MCF 10A (cell line): ENCODE measurements around the gene DGKI. TPM values are rescaled to one million over a fixed set of nuclear protein-coding genes. Genes with fewer than 3 reads are reported as not detected.

Experiments
- BruUV-seq: library from RNA; stranded (reverse); fragments of 400-500 nt; replicated peaks from 2 replicates; lab custom pipeline; 2021; lab: Mats Ljungman, UMichigan
- CTCF ChIA-PET: fragments of 300-600 bp; sonication (Branson Sonifier 250); formaldehyde crosslinking; extraction: SDS; loops from one replicate; lab custom pipeline; 2021; ENCODE audit warnings: antibody characterized with exemption, inconsistent platforms; lab: Yijun Ruan, JAX
- POLR2A ChIA-PET: fragments of 300-600, 350-650 bp; sonication (Branson Sonifier 250); formaldehyde crosslinking; extraction: SDS; loops from one replicate; lab custom pipeline; 2020; ENCODE audit warnings: antibody characterized with exemption, inconsistent platforms; lab: Yijun Ruan, JAX
- DNase-seq: peaks from one replicate; pipeline ENCODE4 v3.0.0-alpha.2; 2018; ENCODE audit not compliant: unreplicated experiment
- H3K27ac Mint-ChIP-seq: one replicate; pipeline ENCODE4 v1.8.0; 2022; ENCODE audit warnings: mild to moderate bottlenecking, low read depth, mixed read lengths; ENCODE audit not compliant: unreplicated experiment
- H3K27me3 Mint-ChIP-seq: one replicate; pipeline ENCODE4 v1.8.0; 2022; ENCODE audit warnings: mixed read lengths; ENCODE audit not compliant: insufficient read depth, unreplicated experiment
- H3K36me3 Mint-ChIP-seq: one replicate; pipeline ENCODE4 v1.8.0; 2022; ENCODE audit warnings: mild to moderate bottlenecking, moderate library complexity, mixed read lengths; ENCODE audit not compliant: insufficient read depth, unreplicated experiment
- H3K4me1 Mint-ChIP-seq: one replicate; pipeline ENCODE4 v1.8.0; 2022; ENCODE audit warnings: mixed read lengths; ENCODE audit not compliant: insufficient read depth, unreplicated experiment
- H3K4me3 Mint-ChIP-seq: one replicate; pipeline ENCODE4 v1.8.0; 2022; ENCODE audit warnings: mild to moderate bottlenecking, moderate library complexity, mixed read lengths; ENCODE audit not compliant: unreplicated experiment
- H3K9me3 Mint-ChIP-seq: one replicate; pipeline ENCODE4 v1.8.0; 2022; ENCODE audit warnings: mixed read lengths; ENCODE audit not compliant: unreplicated experiment
- intact Hi-C: fragments of 100-400 bp; cut with micrococcal nuclease; formaldehyde crosslinking; loops from 2 replicates; pipeline ENCODE4 v1.14.1; 2022
- total RNA-seq: library from RNA; stranded (reverse); gene quantifications from 2 replicates; pipeline ENCODE4 v1.2.3, GENCODE V29; 2022
- TF ChIP-seq, protein P1 (sequence below): fragments of 200-600 bp; IDR thresholded peaks from one replicate; pipeline ENCODE4 v1.8.0; 2022; ENCODE audit warnings: antibody characterized with exemption, mild to moderate bottlenecking; ENCODE audit not compliant: unreplicated experiment

Gene DGKI
- total RNA-seq, 1 experiment from 2014 or later = 1.4 TPM

DNA sequence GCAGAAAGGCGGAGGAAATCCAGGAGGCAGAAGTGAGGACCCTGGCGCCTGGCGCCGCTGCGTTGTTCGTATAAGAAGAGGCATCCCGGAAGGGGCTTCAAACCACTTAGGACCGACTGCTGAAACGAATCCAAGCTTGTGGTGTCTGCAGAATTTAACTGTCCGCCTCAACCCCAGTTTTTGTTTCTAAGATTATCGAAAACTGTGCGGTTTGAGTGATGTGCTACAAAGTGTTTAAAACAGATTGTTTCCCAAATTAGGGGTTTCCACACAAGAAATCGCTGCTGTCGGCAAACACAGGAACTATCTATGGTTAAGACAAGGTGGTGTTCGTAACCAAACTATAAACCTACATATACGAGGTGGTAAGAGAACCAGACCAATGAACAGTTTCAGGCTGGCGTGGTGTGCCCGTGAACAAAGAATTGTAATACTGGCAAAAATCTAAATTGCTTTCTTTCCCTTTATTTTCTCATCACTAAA is 835 bp upstream of the DGKI start:
- no peak for DNase-seq
- Mint-ChIP-seq H3K9me3 (no peaks in the 10 kb centered on the region), H3K27ac (no peak overlapping the region), H3K36me3 (no peaks in the 10 kb centered on the region), H3K27me3 (no peaks in the 10 kb centered on the region), H3K4me3 (no peak overlapping the region), H3K4me1 (no peaks in the 10 kb centered on the region)
- ChIA-PET CTCF (interaction anchor here (0.7 kb wide), 1 partner anchor 56 kb away, joined by 3 read pairs; no protein-coding TSS in a partner anchor), POLR2A (no interaction called here)
- intact Hi-C loops = no loop called here
- TF ChIP-seq, protein P1, sequence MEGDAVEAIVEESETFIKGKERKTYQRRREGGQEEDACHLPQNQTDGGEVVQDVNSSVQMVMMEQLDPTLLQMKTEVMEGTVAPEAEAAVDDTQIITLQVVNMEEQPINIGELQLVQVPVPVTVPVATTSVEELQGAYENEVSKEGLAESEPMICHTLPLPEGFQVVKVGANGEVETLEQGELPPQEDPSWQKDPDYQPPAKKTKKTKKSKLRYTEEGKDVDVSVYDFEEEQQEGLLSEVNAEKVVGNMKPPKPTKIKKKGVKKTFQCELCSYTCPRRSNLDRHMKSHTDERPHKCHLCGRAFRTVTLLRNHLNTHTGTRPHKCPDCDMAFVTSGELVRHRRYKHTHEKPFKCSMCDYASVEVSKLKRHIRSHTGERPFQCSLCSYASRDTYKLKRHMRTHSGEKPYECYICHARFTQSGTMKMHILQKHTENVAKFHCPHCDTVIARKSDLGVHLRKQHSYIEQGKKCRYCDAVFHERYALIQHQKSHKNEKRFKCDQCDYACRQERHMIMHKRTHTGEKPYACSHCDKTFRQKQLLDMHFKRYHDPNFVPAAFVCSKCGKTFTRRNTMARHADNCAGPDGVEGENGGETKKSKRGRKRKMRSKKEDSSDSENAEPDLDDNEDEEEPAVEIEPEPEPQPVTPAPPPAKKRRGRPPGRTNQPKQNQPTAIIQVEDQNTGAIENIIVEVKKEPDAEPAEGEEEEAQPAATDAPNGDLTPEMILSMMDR = no peak
- no TSS peak for BruUV-seq

DNA sequence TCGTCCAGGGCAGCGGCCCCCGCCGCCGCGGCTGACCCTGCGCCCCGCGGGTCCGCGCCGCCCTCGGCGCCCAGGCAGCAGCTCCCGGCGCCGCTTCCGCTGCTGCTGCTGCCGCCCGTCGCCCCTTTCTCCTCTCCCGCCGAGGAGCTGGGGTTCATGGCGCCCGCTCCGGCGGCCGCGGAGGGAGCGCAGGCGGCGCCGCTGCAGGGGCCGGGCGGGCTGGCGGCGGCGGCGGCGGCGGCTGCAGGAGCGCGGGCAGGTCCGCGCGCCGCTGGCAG is 286 bp downstream of the DGKI start:
- ChIA-PET POLR2A (no interaction called here), CTCF (no interaction called here)
- no peaks in the 10 kb centered on the region for H3K27me3 Mint-ChIP-seq
- no TSS peak for BruUV-seq
- TF ChIP-seq, protein P1 = no peak
- intact Hi-C loops = no loop called here
- H3K4me1 Mint-ChIP-seq = no peaks in the 10 kb centered on the region
- H3K36me3 Mint-ChIP-seq = no peaks in the 10 kb centered on the region
- DNase-seq = no peak
- H3K9me3 Mint-ChIP-seq = no peaks in the 10 kb centered on the region
- H3K27ac Mint-ChIP-seq = no peak overlapping the region
- peak overlapping the region; percentile 59 for H3K4me3 Mint-ChIP-seq

DNA sequence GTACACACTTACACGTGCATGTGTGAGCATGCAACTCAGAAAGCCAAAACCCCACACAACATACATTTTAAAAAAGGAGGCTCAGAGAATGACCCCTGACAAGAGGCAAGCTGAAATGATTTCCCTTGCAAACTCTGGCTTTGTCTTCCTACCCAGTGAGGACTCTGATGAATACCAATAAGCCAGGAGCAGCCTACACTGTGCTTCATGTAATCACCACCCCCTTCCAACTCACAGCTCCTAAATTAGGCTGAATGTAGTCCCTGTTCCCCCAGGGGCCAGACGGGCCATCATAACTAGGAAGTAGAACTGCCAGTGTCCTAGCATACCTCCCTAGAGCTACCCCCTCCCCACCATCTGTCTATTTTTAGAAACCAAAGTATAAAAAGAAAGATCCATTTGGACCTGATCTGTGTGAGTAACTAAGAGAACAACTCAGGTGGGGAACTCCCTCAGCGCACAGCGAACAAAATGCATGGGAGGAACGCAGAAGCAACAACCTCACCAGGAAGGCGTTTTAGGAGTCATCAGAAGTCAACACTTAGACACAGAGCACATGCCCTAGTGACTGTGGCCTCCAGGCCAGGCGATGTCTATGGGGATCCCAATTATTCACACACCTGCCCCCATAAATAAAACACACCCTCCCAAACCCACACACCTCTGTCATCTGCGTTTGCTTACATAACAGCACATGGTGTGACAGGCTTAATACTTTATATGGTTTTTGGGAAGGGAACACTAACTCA is 1.9 kb downstream of the DGKI start:
- TF ChIP-seq, protein P1 = no peak
- H3K36me3 Mint-ChIP-seq = no peaks in the 10 kb centered on the region
- CTCF ChIA-PET = interaction anchor here (0.6 to 2.4 kb wide), 5 partner anchors 98 to 1244 kb away, joined by 3 to 9 read pairs (median 5); no protein-coding TSS in a partner anchor
- H3K4me3 Mint-ChIP-seq = no peak overlapping the region
- H3K27ac Mint-ChIP-seq = no peak overlapping the region
- H3K27me3 Mint-ChIP-seq = no peaks in the 10 kb centered on the region
- DNase-seq = no peak
- no TSS peak for BruUV-seq
- POLR2A ChIA-PET = no interaction called here
- no peaks in the 10 kb centered on the region for H3K4me1 Mint-ChIP-seq
- intact Hi-C loops = no loop called here
- H3K9me3 Mint-ChIP-seq = no peaks in the 10 kb centered on the region

DNA sequence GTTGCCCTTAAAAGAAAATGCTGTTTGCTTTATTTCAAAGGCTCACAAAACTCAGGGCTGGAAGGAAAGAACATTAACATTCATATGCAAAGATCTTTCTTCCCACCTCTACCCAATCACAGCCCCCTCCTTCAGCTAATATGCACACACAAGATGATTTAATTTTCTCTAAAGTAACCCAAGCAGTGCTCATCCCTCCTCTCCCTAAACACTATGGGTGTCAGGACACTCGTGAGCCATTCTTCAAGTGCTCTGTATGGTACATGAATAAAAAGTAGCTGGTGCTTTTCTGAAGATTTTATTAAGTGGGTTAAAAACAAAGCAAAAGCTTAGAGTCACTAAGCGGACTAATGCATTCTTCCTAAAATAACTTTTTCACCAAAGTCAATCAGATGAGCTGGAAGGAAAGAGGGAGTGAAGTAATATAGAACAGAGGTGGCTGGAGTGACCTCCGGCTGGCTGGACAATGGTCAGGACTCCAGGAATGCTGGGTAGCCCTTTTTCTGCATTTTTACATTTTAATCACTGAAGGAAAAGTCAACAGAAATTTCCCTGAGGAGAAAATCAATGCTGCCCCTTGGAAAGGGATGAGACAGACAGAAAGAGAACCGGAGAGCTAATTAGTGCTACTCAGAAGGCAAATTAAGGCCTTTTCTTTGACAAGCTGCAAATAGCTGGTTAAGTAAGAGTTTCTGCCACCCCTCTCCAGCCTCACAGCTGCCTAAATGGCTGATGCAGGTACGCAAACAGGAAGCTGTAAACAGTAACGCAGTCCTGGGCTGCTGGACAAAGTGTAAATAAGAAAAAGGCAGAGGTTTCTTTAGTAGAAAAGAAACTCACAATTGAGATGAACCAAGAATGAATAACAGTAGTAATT is 6.6 kb downstream of the DGKI start:
- TF ChIP-seq, protein P1 = no peak
- intact Hi-C loops = no loop called here
- no peak overlapping the region for H3K4me3 Mint-ChIP-seq
- ChIA-PET CTCF (interaction anchor here (0.6 to 1.8 kb wide), 3 partner anchors 14 to 233 kb away, joined by 3 to 8 read pairs (median 3); no protein-coding TSS in a partner anchor), POLR2A (no interaction called here)
- H3K9me3 Mint-ChIP-seq = no peaks in the 10 kb centered on the region
- no TSS peak for BruUV-seq
- no peaks in the 10 kb centered on the region for H3K27me3 Mint-ChIP-seq
- DNase-seq = no peak
- peak overlapping the region; percentile 24 for H3K27ac Mint-ChIP-seq
- no peaks in the 10 kb centered on the region for H3K36me3 Mint-ChIP-seq
- H3K4me1 Mint-ChIP-seq = no peaks in the 10 kb centered on the region
